AG04449 (cell line): ENCODE results near the gene MEIOB.

ENCODE experiments used
- CTCF ChIA-PET: fragments of 350-600 bp; formaldehyde crosslinking; extraction: SDS; loops from one replicate; lab custom pipeline; 2021; ENCODE audit warnings: antibody characterized with exemption; lab: Yijun Ruan, JAX
- POLR2A ChIA-PET: fragments of 400-600, 350-600 bp; formaldehyde crosslinking; extraction: SDS; loops from one replicate; lab custom pipeline; 2020; ENCODE audit warnings: antibody characterized with exemption, inconsistent platforms; lab: Yijun Ruan, JAX
- DNase-seq: peaks from one replicate; pipeline ENCODE4 v3.0.0-alpha.2; 2010; ENCODE audit warnings: low read depth, low spot score
- H3K4me3 ChIP-seq: 2 replicates; pipeline ENCODE4 v1.5.1; 2011; ENCODE audit warnings: low read depth, mild to moderate bottlenecking, control low read depth, low read length
- TF ChIP-seq, protein P1 (sequence below): IDR thresholded peaks from one replicate; pipeline ENCODE4 v1.5.1; 2011; ENCODE audit warnings: mild to moderate bottlenecking, moderate library complexity, low read length, control low read depth, inconsistent platforms; ENCODE audit not compliant: insufficient read depth; ENCODE audit errors: missing control alignments

MEIOB gene

DNA sequence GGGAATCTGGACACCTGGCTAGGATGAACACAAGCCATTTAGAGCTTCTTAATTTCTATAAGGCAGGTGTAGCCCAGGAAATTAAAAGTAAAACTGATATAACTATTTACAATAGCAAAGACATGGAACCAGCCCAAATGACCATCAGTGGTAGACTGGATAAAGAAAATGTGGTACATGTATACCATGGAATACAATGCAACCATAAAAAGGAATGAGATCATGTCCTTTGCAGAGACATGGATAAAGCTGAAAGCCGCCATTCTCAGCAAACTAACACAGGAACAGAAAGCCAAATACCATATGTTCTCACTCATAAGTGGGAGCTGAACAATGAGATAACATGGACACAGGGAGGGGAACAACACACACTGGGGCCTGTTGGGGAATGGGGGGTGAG is 25.5 kb downstream of the MEIOB start:
- TF ChIP-seq, protein P1, sequence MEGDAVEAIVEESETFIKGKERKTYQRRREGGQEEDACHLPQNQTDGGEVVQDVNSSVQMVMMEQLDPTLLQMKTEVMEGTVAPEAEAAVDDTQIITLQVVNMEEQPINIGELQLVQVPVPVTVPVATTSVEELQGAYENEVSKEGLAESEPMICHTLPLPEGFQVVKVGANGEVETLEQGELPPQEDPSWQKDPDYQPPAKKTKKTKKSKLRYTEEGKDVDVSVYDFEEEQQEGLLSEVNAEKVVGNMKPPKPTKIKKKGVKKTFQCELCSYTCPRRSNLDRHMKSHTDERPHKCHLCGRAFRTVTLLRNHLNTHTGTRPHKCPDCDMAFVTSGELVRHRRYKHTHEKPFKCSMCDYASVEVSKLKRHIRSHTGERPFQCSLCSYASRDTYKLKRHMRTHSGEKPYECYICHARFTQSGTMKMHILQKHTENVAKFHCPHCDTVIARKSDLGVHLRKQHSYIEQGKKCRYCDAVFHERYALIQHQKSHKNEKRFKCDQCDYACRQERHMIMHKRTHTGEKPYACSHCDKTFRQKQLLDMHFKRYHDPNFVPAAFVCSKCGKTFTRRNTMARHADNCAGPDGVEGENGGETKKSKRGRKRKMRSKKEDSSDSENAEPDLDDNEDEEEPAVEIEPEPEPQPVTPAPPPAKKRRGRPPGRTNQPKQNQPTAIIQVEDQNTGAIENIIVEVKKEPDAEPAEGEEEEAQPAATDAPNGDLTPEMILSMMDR: no peak
- no peak overlapping the region for H3K4me3 ChIP-seq
- CTCF ChIA-PET: interaction anchor here (1.1 to 3.1 kb wide), 3 partner anchors 9 to 83 kb away, joined by 4 to 14 read pairs (median 11); no protein-coding TSS in a partner anchor
- no peak for DNase-seq
- POLR2A ChIA-PET: interaction anchor here (1.2 kb wide), 1 partner anchor 19 kb away, joined by 3 read pairs; the partner anchor contains the start of gene FAHD1

- POLR2A ChIA-PET: interaction anchor here (1.2 kb wide), 1 partner anchor 19 kb away, joined by 3 read pairs; the partner anchor contains the start of gene FAHD1
- CTCF ChIA-PET: interaction anchor here (2.5 to 3.1 kb wide), 2 partner anchors 18 to 83 kb away, joined by 11 to 14 read pairs; no protein-coding TSS in a partner anchor
- DNase-seq: no peak
These were observed 26.0 kb downstream of the MEIOB start for GRCh38 chr16:1845985-1846384.

DNA sequence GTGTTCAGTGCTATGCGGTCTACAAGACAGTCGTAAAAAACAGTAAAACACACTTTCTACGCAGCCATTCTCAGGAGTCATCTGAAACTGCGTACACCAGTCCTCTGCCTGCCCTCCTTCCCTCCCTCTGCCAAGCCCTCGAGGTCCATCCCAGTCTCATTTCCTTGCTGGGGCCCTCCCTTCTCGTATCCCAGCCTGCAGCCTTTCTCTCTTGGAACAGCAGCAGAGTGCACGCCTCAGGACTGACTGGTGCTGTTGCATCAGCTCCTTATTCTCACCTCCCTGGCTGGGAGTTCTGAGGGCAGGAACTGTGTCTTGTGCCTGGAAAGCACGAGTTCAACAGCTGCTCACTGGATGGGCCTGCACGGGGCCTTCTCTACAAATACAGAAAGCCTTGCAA is 32.4 kb downstream of the MEIOB start:
- CTCF ChIA-PET: interaction anchor here (0.8 to 2.9 kb wide), 3 partner anchors 10 to 89 kb away, joined by 3 to 10 read pairs (median 3); no protein-coding TSS in a partner anchor
- peak; percentile 50 for DNase-seq
- TF ChIP-seq, protein P1: no peak
- no peak overlapping the region for H3K4me3 ChIP-seq
- POLR2A ChIA-PET: no interaction called here

More at GRCh38 chr16:1845985-1846384, 26.0 kb downstream of the MEIOB start:
- no peak overlapping the region for H3K4me3 ChIP-seq
- TF ChIP-seq, protein P1: no peak

DNA sequence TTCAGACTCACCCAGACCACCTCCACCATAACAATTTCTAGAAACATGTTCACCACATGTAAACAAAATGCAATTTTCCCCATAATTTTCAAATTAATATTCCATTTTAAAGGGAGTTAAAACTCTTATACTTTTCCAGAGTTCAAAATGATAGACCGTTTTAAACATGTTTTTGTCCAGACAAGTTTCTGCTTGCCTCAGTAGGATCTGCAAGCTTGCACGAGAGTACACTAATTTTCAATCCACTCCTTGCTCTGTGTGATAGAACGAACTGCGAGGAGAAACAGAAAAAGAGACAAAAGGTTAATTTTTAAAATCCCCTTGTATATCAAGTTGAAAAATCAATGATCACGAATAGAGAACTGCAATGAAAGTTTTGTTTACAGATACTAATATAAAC is 37.9 kb downstream of the MEIOB start:
- POLR2A ChIA-PET: no interaction called here
- no peak overlapping the region for H3K4me3 ChIP-seq
- DNase-seq: no peak
- CTCF ChIA-PET: interaction anchor here (0.8 kb wide), 1 partner anchor 96 kb away, joined by 4 read pairs; no protein-coding TSS in a partner anchor
- TF ChIP-seq, protein P1: no peak

GRCh38 chr16:1832838-1833454 is 39.0 kb downstream of the MEIOB start:
- ChIA-PET CTCF (no interaction called here), POLR2A (no interaction called here)
- TF ChIP-seq, protein P1: no peak
- H3K4me3 ChIP-seq: no peak overlapping the region
- no peak for DNase-seq
